HepG2 (cell line): ENCODE results near the gene RRAS. TPM values are rescaled to one million over a fixed set of nuclear protein-coding genes. Genes with fewer than 3 reads are reported as not detected.

Experiments
- GATAD2A ChIP-seq: IDR thresholded peaks from 2 replicates; pipeline ENCODE4 v1.6.1; 2016
- HDAC1 ChIP-seq: sonication (generic); formaldehyde crosslinking; IDR thresholded peaks from 2 replicates; pipeline ENCODE4 v1.5.1; 2020; ENCODE audit warnings: mild to moderate bottlenecking, missing genetic modification reagents
- HOXA3 ChIP-seq: sonication (generic); formaldehyde crosslinking; IDR thresholded peaks from 2 replicates; pipeline ENCODE4 v1.5.0; 2020; ENCODE audit warnings: missing genetic modification reagents
- ISL2 ChIP-seq: sonication (generic); formaldehyde crosslinking; IDR thresholded peaks from 2 replicates; pipeline ENCODE4 v1.5.0; 2020; ENCODE audit warnings: missing genetic modification reagents
- KLF12 ChIP-seq: sonication (generic); formaldehyde crosslinking; IDR thresholded peaks from 2 replicates; pipeline ENCODE4 v1.4.0; 2020; ENCODE audit warnings: missing genetic modification reagents, borderline replicate concordance
- NBN ChIP-seq: fragments of 450-650 bp; conservative IDR thresholded peaks from 2 replicates; pipeline ENCODE4 v1.6.1; 2017
- POLR2G ChIP-seq: fragments of 200-400 bp; formaldehyde crosslinking; IDR thresholded peaks from 2 replicates; pipeline ENCODE4 v1.6.1; 2018; ENCODE audit warnings: mild to moderate bottlenecking, low read depth, low read length, moderate library complexity
- ZBTB8A ChIP-seq: sonication (generic); formaldehyde crosslinking; IDR thresholded peaks from 2 replicates; pipeline ENCODE4 v1.4.0; 2020; ENCODE audit warnings: mild to moderate bottlenecking, low read depth, missing genetic modification reagents, borderline replicate concordance
- ZNF230 ChIP-seq: sonication (generic); formaldehyde crosslinking; IDR thresholded peaks from 2 replicates; pipeline ENCODE4 v1.4.0; 2020; ENCODE audit warnings: mild to moderate bottlenecking, missing genetic modification reagents
- ZNF510 ChIP-seq: sonication (generic); formaldehyde crosslinking; IDR thresholded peaks from 2 replicates; pipeline ENCODE4 v1.4.0; 2020; ENCODE audit warnings: low read depth, mild to moderate bottlenecking, missing genetic modification reagents
- ZNF788 ChIP-seq: sonication (generic); formaldehyde crosslinking; IDR thresholded peaks from 2 replicates; pipeline ENCODE4 v1.5.0; 2020; ENCODE audit warnings: mild to moderate bottlenecking, missing genetic modification reagents, borderline replicate concordance
- polyA plus RNA-seq, 8 experiments: library from polyadenylated mRNA; depleted of rRNA in 3 of 8; stranded (reverse) in 7 of 8; unstranded in 1 of 8; fragments of >200 nt; fragmentation: Illumina TruSeq in 4 of 8; extraction: Trizol in 4 of 8; gene quantifications; 2 replicates each; pipeline versions ENCODE4 v1.2.1 to v1.2.3, GENCODE V29; 2011 to 2016; ENCODE audit warnings: low read depth in 4 of 8, missing spikeins in 1 of 8, mixed read lengths in 1 of 8; ENCODE audit not compliant: insufficient read depth in 1 of 8
- total RNA-seq, 5 experiments: library from RNA; depleted of rRNA; stranded (reverse); fragments of >200 nt; fragmentation: Illumina TruSeq; extraction: Trizol; gene quantifications; 2 replicates each; pipeline ENCODE4 v1.2.3, GENCODE V29; 2016; ENCODE audit warnings: low read depth in 1 of 5
- TF ChIP-seq, protein P1 (sequence below): sonication (generic); formaldehyde crosslinking; IDR thresholded peaks from 2 replicates; pipeline ENCODE4 v1.4.0; 2020; ENCODE audit warnings: missing genetic modification reagents, mild to moderate bottlenecking, borderline replicate concordance
- TF ChIP-seq, protein P2 (sequence below): sonication (generic); formaldehyde crosslinking; IDR thresholded peaks from 2 replicates; pipeline ENCODE4 v1.4.0; 2020; ENCODE audit warnings: missing genetic modification reagents, borderline replicate concordance
- TF ChIP-seq, protein P3 (sequence below): sonication (generic); formaldehyde crosslinking; IDR thresholded peaks from 2 replicates; pipeline ENCODE4 v1.5.1; 2020; ENCODE audit warnings: missing genetic modification reagents, mild to moderate bottlenecking, borderline replicate concordance
- TF ChIP-seq, protein P4 (sequence below): sonication (generic); formaldehyde crosslinking; IDR thresholded peaks from 2 replicates; pipeline ENCODE4 v1.4.0; 2020; ENCODE audit warnings: missing genetic modification reagents; ENCODE audit errors: not compliant biosample characterization
- TF ChIP-seq, protein P5 (sequence below): sonication (generic); formaldehyde crosslinking; IDR thresholded peaks from 2 replicates; pipeline ENCODE4 v1.4.0; 2020; ENCODE audit warnings: missing genetic modification reagents

Gene RRAS
- total and polyA plus RNA-seq, 2 of the 13 experiments (the other 11 are each of a cell fraction or from before 2014, with no cell fraction given) = 1.5 to 12.0 TPM

DNA sequence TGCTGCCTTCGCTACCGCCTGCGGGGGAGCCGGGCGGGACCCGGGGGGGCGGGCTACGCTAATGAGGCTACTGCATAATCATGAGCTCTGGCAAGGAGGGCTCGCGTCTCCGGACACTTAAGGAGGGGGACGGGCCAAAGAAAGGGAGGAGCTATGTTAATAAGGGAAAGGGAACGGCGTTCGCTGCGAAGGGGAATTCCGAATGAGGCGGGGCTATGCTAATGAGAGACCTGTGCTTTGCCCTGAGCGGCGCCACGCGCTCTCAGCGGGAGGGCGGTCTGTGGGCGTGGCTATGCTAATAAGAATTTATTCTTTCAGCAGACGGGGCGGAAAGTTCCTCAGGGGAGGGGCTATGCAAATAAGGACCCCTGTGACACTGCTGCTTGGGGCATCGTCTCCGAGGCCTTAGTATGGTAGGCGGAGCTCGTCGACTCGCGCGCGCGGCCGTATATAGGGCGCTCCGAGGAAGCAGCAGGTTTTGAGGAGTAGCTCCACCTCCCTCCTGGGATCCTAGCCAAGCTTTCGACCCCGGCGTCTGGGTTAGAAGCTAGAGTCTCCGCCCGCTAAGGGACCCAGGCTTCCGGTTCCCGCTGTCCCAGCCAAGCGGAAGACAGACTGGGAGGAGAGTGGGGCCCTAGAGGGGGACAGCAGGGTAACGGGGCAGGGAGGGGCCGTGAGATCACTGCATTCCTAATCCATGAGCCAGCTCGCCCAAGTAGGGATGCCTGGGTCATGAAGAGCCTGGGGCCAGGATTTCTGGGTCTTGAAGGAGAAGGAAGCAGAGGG, at the start of gene RRAS (continued):
- TF ChIP-seq, protein P1, sequence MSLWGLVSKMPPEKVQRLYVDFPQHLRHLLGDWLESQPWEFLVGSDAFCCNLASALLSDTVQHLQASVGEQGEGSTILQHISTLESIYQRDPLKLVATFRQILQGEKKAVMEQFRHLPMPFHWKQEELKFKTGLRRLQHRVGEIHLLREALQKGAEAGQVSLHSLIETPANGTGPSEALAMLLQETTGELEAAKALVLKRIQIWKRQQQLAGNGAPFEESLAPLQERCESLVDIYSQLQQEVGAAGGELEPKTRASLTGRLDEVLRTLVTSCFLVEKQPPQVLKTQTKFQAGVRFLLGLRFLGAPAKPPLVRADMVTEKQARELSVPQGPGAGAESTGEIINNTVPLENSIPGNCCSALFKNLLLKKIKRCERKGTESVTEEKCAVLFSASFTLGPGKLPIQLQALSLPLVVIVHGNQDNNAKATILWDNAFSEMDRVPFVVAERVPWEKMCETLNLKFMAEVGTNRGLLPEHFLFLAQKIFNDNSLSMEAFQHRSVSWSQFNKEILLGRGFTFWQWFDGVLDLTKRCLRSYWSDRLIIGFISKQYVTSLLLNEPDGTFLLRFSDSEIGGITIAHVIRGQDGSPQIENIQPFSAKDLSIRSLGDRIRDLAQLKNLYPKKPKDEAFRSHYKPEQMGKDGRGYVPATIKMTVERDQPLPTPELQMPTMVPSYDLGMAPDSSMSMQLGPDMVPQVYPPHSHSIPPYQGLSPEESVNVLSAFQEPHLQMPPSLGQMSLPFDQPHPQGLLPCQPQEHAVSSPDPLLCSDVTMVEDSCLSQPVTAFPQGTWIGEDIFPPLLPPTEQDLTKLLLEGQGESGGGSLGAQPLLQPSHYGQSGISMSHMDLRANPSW (CRISPR knock-in tag) = 0 out of 2 replicates have a peak, but pooled peaks have one; percentile 22
- TF ChIP-seq, protein P2, sequence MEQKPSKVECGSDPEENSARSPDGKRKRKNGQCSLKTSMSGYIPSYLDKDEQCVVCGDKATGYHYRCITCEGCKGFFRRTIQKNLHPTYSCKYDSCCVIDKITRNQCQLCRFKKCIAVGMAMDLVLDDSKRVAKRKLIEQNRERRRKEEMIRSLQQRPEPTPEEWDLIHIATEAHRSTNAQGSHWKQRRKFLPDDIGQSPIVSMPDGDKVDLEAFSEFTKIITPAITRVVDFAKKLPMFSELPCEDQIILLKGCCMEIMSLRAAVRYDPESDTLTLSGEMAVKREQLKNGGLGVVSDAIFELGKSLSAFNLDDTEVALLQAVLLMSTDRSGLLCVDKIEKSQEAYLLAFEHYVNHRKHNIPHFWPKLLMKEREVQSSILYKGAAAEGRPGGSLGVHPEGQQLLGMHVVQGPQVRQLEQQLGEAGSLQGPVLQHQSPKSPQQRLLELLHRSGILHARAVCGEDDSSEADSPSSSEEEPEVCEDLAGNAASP (CRISPR knock-in tag) = peak; percentile 44; the same call in 1 of the 2 replicates
- TF ChIP-seq ZNF788 = peak; percentile 85
- TF ChIP-seq, protein P3, sequence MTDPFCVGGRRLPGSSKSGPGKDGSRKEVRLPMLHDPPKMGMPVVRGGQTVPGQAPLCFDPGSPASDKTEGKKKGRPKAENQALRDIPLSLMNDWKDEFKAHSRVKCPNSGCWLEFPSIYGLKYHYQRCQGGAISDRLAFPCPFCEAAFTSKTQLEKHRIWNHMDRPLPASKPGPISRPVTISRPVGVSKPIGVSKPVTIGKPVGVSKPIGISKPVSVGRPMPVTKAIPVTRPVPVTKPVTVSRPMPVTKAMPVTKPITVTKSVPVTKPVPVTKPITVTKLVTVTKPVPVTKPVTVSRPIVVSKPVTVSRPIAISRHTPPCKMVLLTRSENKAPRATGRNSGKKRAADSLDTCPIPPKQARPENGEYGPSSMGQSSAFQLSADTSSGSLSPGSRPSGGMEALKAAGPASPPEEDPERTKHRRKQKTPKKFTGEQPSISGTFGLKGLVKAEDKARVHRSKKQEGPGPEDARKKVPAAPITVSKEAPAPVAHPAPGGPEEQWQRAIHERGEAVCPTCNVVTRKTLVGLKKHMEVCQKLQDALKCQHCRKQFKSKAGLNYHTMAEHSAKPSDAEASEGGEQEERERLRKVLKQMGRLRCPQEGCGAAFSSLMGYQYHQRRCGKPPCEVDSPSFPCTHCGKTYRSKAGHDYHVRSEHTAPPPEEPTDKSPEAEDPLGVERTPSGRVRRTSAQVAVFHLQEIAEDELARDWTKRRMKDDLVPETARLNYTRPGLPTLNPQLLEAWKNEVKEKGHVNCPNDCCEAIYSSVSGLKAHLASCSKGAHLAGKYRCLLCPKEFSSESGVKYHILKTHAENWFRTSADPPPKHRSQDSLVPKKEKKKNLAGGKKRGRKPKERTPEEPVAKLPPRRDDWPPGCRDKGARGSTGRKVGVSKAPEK (CRISPR knock-in tag) = no peak
- no peak for TF ChIP-seq ZBTB8A (CRISPR knock-in tag)
- TF ChIP-seq KLF12 (CRISPR knock-in tag) = no peak
- TF ChIP-seq HDAC1 (CRISPR knock-in tag) = peak; percentile 81; the same call in 1 of the 2 replicates
- TF ChIP-seq, protein P4, sequence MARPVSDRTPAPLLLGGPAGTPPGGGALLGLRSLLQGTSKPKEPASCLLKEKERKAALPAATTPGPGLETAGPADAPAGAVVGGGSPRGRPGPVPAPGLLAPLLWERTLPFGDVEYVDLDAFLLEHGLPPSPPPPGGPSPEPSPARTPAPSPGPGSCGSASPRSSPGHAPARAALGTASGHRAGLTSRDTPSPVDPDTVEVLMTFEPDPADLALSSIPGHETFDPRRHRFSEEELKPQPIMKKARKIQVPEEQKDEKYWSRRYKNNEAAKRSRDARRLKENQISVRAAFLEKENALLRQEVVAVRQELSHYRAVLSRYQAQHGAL (CRISPR knock-in tag) = no peak
- peak; percentile 87 for TF ChIP-seq POLR2G
- no peak for TF ChIP-seq ZNF510 (CRISPR knock-in tag)
- TF ChIP-seq ZNF230 = peak; percentile 75; the same call in 1 of the 2 replicates
- no peak for TF ChIP-seq NBN
- TF ChIP-seq, protein P5, sequence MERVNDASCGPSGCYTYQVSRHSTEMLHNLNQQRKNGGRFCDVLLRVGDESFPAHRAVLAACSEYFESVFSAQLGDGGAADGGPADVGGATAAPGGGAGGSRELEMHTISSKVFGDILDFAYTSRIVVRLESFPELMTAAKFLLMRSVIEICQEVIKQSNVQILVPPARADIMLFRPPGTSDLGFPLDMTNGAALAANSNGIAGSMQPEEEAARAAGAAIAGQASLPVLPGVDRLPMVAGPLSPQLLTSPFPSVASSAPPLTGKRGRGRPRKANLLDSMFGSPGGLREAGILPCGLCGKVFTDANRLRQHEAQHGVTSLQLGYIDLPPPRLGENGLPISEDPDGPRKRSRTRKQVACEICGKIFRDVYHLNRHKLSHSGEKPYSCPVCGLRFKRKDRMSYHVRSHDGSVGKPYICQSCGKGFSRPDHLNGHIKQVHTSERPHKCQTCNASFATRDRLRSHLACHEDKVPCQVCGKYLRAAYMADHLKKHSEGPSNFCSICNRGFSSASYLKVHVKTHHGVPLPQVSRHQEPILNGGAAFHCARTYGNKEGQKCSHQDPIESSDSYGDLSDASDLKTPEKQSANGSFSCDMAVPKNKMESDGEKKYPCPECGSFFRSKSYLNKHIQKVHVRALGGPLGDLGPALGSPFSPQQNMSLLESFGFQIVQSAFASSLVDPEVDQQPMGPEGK (CRISPR knock-in tag) = peak; percentile 93
- peak; percentile 82; the same call in 1 of the 2 replicates for TF ChIP-seq HOXA3 (CRISPR knock-in tag)
- 0 out of 2 replicates have a peak, but pooled peaks have one; percentile 20 for TF ChIP-seq ISL2 (CRISPR knock-in tag)
- peak; percentile 88 for TF ChIP-seq GATAD2A (CRISPR knock-in tag)
